GM12878 (cell line): ENCODE results near the gene AMBN.

Experiments used
- ASH2L ChIP-seq: fragments of 300-600, 200-600 bp; sonication (generic); IDR thresholded peaks from 2 replicates; pipeline ENCODE4 v1.6.1; 2017; ENCODE audit warnings: low read depth, mild to moderate bottlenecking, borderline replicate concordance
- BMI1 ChIP-seq: fragments of 450-650 bp; IDR thresholded peaks from 2 replicates; pipeline ENCODE4 v1.6.1; 2016; ENCODE audit warnings: mild to moderate bottlenecking, moderate library complexity, borderline replicate concordance
- BRCA1 ChIP-seq: IDR thresholded peaks from 2 replicates; pipeline ENCODE4 v1.6.1; 2011; ENCODE audit warnings: low read depth, low read length, improper control_type of control experiment
- CTCF ChIP-seq, 3 experiments: IDR thresholded peaks in 2 of 3; conservative IDR thresholded peaks in 1 of 3; 2 replicates each; pipeline ENCODE4 v1.5.1; 2011; ENCODE audit warnings: low read depth in 3 of 3, low read length in 3 of 3, mild to moderate bottlenecking in 3 of 3, control low read depth in 2 of 3, moderate library complexity in 2 of 3, inconsistent platforms in 1 of 3, mixed read lengths in 1 of 3; ENCODE audit not compliant: control insufficient read depth in 2 of 3, insufficient read depth in 1 of 3; ENCODE audit errors: extremely low read depth in 1 of 3
- ETV6 ChIP-seq, 2 experiments: fragments of 450-650 bp in 1 of 2; IDR thresholded peaks in 1 of 2; conservative IDR thresholded peaks in 1 of 2; 2 replicates each; pipeline ENCODE4 v1.6.1; 2014; ENCODE audit warnings: antibody characterized with exemption in 1 of 2, borderline replicate concordance in 1 of 2, low read depth in 1 of 2, mild to moderate bottlenecking in 1 of 2, moderate library complexity in 1 of 2
- EZH2 ChIP-seq: IDR thresholded peaks from 2 replicates; pipeline ENCODE4 v1.6.1; 2012; ENCODE audit warnings: low read depth, mild to moderate bottlenecking, control low read depth, inconsistent platforms, low read length, borderline replicate concordance; ENCODE audit not compliant: control insufficient read depth
- JUND ChIP-seq: IDR thresholded peaks from 2 replicates; pipeline ENCODE4 v1.6.1; 2012; ENCODE audit warnings: low read depth, mild to moderate bottlenecking, low read length, improper control_type of control experiment, moderate library complexity
- MTA3 ChIP-seq: IDR thresholded peaks from 2 replicates; pipeline ENCODE4 v1.6.1; 2012; ENCODE audit warnings: low read length, inconsistent platforms, borderline replicate concordance
- PAX8 ChIP-seq: fragments of 450-650 bp; IDR thresholded peaks from 2 replicates; pipeline ENCODE4 v1.6.1; 2017; ENCODE audit warnings: mild to moderate bottlenecking, moderate library complexity
- POLR2A ChIP-seq: IDR thresholded peaks from 2 replicates; pipeline ENCODE4 v1.6.1; 2011; ENCODE audit warnings: low read depth, mild to moderate bottlenecking, low read length
- SMARCA5 ChIP-seq: fragments of 450-650 bp; IDR thresholded peaks from 2 replicates; pipeline ENCODE4 v1.6.1; 2017; ENCODE audit warnings: mild to moderate bottlenecking
- ZSCAN29 ChIP-seq: fragments of 450-650 bp; IDR thresholded peaks from 2 replicates; pipeline ENCODE4 v1.6.1; 2017; ENCODE audit warnings: mild to moderate bottlenecking, moderate library complexity
- TF ChIP-seq, protein P1 (sequence below): IDR thresholded peaks from 2 replicates; pipeline ENCODE4 v1.6.1; 2011; ENCODE audit warnings: low read depth, low read length, improper control_type of control experiment, borderline replicate concordance
- TF ChIP-seq, protein P2 (sequence below): fragments of 450-650 bp; IDR thresholded peaks from 2 replicates; pipeline ENCODE4 v1.6.1; 2017; ENCODE audit warnings: mild to moderate bottlenecking, moderate library complexity

- TF ChIP-seq POLR2A (no peak), BRCA1 (no peak), EZH2 (no peak), BMI1 (no peak), SMARCA5 (no peak), ASH2L (no peak), ETV6 (conservative IDR thresholded peaks at IDR 0.05 in 1 of 2, IDR thresholded peaks at IDR 0.05 in 1 of 2; ENCODE audit: borderline replicate concordance in 1 of 2, low read depth in 1 of 2) (no peak), CTCF (IDR thresholded peaks at IDR 0.05 in 2 of 3, conservative IDR thresholded peaks at IDR 0.05 in 1 of 3; ENCODE audit: control insufficient read depth in 2 of 3, extremely low read depth in 1 of 3, insufficient read depth in 1 of 3, low read depth in 3 of 3, low read length in 3 of 3) (no peak), ZSCAN29 (no peak), PAX8 (no peak), MTA3 (no peak), JUND (no peak)
- TF ChIP-seq, protein P1, sequence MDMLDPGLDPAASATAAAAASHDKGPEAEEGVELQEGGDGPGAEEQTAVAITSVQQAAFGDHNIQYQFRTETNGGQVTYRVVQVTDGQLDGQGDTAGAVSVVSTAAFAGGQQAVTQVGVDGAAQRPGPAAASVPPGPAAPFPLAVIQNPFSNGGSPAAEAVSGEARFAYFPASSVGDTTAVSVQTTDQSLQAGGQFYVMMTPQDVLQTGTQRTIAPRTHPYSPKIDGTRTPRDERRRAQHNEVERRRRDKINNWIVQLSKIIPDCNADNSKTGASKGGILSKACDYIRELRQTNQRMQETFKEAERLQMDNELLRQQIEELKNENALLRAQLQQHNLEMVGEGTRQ = no peak
- TF ChIP-seq, protein P2, sequence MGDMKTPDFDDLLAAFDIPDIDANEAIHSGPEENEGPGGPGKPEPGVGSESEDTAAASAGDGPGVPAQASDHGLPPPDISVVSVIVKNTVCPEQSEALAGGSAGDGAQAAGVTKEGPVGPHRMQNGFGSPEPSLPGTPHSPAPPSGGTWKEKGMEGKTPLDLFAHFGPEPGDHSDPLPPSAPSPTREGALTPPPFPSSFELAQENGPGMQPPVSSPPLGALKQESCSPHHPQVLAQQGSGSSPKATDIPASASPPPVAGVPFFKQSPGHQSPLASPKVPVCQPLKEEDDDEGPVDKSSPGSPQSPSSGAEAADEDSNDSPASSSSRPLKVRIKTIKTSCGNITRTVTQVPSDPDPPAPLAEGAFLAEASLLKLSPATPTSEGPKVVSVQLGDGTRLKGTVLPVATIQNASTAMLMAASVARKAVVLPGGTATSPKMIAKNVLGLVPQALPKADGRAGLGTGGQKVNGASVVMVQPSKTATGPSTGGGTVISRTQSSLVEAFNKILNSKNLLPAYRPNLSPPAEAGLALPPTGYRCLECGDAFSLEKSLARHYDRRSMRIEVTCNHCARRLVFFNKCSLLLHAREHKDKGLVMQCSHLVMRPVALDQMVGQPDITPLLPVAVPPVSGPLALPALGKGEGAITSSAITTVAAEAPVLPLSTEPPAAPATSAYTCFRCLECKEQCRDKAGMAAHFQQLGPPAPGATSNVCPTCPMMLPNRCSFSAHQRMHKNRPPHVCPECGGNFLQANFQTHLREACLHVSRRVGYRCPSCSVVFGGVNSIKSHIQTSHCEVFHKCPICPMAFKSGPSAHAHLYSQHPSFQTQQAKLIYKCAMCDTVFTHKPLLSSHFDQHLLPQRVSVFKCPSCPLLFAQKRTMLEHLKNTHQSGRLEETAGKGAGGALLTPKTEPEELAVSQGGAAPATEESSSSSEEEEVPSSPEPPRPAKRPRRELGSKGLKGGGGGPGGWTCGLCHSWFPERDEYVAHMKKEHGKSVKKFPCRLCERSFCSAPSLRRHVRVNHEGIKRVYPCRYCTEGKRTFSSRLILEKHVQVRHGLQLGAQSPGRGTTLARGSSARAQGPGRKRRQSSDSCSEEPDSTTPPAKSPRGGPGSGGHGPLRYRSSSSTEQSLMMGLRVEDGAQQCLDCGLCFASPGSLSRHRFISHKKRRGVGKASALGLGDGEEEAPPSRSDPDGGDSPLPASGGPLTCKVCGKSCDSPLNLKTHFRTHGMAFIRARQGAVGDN = no peak
These were observed 36.4 kb downstream of the AMBN start, which contains the start of gene ENAM for GRCh38 chr4:70628444-70628843.
